DMS53 (cell line): Measurements from ENCODE around the gene IL21R.
"Not testable (repeated sequence)": the region's sequence is repeated elsewhere in the genome, so short reads cannot be mapped to it uniquely, and the experiment has no call there.

Experiments
- DNase-seq: peaks from one replicate; lab custom pipeline; 2025; lab: John Stamatoyannopoulos, UW

Gene IL21R

DNA sequence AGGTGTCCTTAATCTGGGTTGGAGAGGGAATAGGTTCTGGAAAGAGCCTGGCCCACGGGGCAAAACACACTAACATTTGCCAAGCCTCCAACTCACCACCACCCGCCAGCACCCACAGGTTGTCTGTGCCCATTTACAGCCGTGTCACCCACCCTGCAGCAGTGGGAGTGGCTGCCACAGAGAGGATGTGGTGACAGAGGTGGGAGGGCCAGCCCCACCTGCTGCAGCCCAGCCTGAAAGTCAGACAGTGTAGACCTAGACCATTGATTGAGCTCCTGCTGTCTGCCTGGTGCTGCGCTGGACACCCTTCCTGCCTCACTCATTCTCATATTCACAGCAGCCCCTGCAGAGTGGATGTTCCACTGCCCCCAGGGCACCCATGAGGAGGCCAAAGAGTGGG, 44.7 kb downstream of the IL21R start:
- no peak for DNase-seq

- no peak for DNase-seq
Measured at GRCh38 chr16:27447301-27447700, 45.3 kb downstream of the IL21R start.

- no peak for DNase-seq
Measured at GRCh38 chr16:27448532-27449433, 46.8 kb downstream of the IL21R start.

- peak; percentile 12 for DNase-seq
Measured at GRCh38 chr16:27449434-27450195, 47.6 kb downstream of the IL21R start.

DNA sequence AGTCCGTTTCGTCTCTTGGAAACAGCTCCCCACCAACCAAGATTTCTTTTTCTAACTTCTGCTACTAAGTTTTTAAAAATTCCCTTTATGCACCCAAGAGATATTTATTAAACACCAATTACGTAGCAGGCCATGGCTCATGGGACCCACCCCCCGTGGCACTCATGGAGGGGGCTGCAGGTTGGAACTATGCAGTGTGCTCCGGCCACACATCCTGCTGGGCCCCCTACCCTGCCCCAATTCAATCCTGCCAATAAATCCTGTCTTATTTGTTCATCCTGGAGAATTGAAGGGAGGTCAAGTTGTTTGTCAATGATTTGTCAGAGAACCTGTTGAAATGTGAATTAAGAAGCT, 48.2 kb downstream of the IL21R start:
- no peak for DNase-seq

DNA sequence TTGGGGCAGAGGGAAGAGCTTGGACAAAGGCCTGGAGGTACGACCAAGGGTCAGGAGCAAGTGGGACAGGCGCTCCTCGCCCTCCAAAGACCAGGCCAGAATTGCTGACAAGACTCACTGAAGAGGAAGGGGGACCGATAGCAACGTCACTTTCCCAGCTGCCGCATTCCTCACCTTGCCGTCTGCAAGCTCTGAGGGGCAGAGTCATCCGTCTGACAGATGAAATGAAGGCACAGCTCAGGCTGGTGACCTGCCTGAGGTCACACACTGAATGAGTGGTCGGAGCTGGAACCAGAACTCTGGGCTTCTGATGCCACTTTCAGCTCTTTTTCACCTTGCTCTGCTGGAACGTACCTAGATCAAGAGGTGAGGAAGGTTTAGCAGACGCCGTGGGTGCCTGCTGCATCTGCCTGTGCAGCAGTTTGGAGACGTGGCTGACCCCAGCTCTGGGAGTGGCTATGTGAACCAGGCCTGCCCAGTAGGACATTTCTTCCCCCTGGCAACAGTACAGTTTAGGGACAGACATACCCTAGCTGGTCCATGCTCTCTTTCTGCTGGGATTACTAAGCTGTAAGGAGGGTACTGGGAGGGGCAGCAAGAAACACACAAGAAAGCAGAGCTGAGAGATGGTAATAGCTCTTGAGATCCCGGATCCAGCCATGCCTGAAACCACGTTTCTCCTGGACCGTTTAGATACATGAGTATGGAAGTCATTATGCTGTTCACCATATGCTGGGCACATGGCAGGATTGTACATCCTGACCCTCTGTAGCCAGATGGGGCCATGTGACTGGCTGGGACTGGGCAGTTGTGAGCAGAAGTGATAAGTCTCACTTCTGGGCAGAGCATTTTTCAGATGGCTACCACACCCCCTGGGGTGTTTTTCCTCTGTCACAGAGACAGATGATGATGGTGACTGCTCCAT, 50.9 kb downstream of the IL21R start:
- DNase-seq = no peak

GRCh38 chr16:27453494-27453825, 51.5 kb downstream of the IL21R start:
- no peak for DNase-seq

DNA sequence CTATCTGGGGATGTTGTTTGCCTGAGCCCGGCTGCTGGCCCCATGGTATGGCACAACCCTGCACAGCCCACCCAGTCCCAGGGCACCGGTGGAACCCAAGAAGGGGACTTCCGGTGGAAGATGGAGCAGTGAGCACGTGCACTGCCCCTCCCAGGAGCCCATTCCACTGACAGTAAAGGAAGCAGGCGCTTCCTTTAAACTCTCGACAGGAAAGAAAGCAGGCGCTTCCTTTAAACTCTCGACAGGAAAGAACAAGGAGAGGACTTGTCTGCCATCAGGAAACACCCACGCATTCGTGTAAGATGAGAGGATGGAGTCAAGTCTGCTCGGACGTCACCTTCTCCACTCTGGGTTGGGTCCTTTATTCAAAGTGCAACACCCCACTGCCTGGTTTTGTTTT, 53.7 kb downstream of the IL21R start:
- DNase-seq = no peak

GRCh38 chr16:27457605-27457900, 55.6 kb downstream of the IL21R start:
- not testable (repeated sequence) for DNase-seq

- no peak for DNase-seq
Measured at GRCh38 chr16:27458258-27458657, 56.3 kb downstream of the IL21R start.

DNA sequence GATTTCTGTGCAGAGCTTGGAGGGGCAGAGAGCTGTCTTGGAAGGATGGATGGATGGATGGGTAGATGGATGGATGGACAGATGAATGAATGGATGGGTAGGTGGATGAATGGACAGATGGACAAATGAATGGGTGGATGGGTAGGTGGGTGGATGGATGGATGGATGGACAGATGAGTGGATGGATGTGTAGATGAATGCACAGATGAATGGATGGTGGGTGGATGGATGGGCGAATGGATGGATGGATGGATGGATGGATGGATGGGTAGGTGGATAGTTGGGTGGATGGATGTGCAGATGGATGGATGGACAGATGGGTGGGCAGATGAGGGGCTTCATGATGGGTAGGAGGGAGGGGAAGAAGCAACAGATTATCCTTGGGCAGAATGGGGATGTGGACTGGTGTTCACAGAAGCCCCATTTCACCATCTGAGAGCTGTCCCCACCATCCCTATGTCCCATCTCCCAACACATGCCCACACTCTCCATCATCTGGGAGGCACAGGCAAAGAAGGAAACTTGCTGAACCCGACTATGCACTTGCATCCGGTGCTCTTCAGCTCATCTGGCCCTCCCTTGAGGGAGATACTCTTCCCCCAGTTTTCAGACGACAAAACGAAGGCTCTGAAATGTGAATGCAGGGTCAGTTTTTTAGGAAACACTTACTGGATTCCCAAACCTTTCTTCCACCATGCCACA, 57.2 kb downstream of the IL21R start:
- DNase-seq = no peak

DNA sequence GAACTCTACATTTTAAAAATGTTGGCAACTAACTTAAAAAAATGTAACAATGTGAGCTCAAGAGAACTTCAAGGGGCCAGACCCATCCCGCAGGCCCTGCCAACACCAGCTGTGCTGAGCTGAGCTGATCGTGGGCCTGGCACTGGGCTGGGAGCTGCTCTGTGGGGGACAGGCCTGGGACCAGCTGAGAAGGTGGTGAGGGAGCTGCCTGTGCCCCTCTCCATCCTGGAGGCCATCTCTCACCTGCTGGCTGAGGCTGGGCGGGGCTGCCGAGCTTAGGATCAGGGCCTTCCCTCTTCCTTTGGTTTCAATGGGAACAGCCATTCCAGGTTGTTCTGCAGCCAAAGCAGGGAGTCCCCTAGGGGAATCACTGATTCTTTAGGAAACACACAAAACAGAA, 58.2 kb downstream of the IL21R start:
- DNase-seq = no peak

GRCh38 chr16:27460663-27461482, 58.9 kb downstream of the IL21R start:
- no peak for DNase-seq

- DNase-seq = no peak
Measured at GRCh38 chr16:27461483-27462171, 59.7 kb downstream of the IL21R start.

DNA sequence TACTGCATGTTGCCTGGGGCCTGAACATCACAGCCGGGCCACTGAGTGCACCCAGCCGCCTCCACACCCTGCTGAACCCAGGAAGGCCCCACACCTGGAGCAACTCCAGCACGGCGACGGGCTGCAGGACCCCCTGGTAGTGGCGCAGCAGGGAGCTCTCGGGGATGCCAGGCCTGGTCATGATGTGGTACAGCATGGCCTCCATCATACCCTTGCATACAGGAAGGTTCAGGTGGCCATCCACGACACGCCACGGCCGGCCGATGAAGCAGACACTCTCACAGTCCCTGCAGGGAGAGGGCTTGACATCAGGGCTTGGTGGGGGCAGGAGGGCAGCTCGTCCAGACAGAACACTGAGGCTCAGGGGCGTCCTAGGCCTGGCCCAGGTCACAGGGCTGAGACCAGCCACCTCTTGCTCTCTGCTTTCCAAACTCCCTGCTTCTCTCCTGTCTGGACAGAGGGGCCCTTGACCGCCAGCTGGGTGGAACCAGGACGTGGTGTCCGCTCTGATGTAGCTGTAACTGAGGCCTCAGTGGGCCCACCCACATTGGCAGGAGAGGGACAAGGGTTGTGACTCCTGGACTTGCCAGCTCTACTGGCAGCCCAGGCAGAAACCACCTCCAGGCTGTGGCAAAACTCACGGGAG, 60.3 kb downstream of the IL21R start:
- DNase-seq = no peak

GRCh38 chr16:27462846-27463682, 61.1 kb downstream of the IL21R start:
- DNase-seq = no peak

GRCh38 chr16:27463741-27464591, 62.0 kb downstream of the IL21R start:
- no peak for DNase-seq
